Stimulated activated CD4-positive, alpha-beta T cell treated with anti-CD3 and anti-CD28 coated beads, Interleukin-15, amount 100 ng/mL, for 1 hour (primary cell): Measurements from ENCODE around the gene TOMM22.

ENCODE experiments used
- DNase-seq, 2 donors: peaks; one replicate each; pipeline ENCODE4 v3.0.0-alpha.2; 2020; ENCODE audit warnings: low read depth in 1 of 2, low spot score in 1 of 2

TOMM22 gene

GRCh38 chr22:38733724-38734381, 52.1 kb downstream of the TOMM22 start:
- DNase-seq: no peak

GRCh38 chr22:38734421-38735100, 52.8 kb downstream of the TOMM22 start:
- DNase-seq: no peak
